Measurements from ENCODE around the gene ADORA2A. TPM values are rescaled to one million over a fixed set of nuclear protein-coding genes. Genes with fewer than 3 reads are reported as not detected.

Gene ADORA2A
- polyA plus RNA-seq, 2 of the 4 experiments (the other 2 are of a cell fraction): 0.48 to 1.8 TPM

GRCh38 chr22:24453853-24454252 lies 26.5 kb downstream of the ADORA2A start:
- ChIA-PET POLR2A (no interaction called here), CTCF (no interaction called here)
- H3K27ac ChIP-seq: no peak overlapping the region
- no peak for ATAC-seq
- no peak overlapping the region for H3K4me3 ChIP-seq
- TF ChIP-seq NFE2L2 (conservative IDR thresholded peaks at IDR 0.05; ENCODE audit: low read length) (peak; percentile 41; the same call in 1 of the 2 replicates), USF2 (IDR thresholded peaks at IDR 0.05) (no peak)
- 19% methylated on average over 1 of the region's 1 CpG for WGBS (ENCODE audit: missing lambda C conversion rate)
- no peak for FAIRE-seq
- H3K9me3 ChIP-seq: no peaks in the 10 kb centered on the region; the same call in 2 of the 3 replicates
- DNase-seq (ENCODE audit: low read depth in 1 of 2, low spot score in 1 of 2): no peak
- H3K4me1 ChIP-seq: no peaks in the 10 kb centered on the region
- no peak overlapping the region for H3K4me2 ChIP-seq

GRCh38 chr22:24455039-24455438 lies 27.6 kb downstream of the ADORA2A start:
- no peak for FAIRE-seq
- H3K9me3 ChIP-seq: no peaks in the 10 kb centered on the region; the same call in 2 of the 3 replicates
- no peak; a peak in 1 of 6 replicates for ATAC-seq
- H3K4me3 ChIP-seq: no peak overlapping the region
- H3K4me2 ChIP-seq: no peak overlapping the region
- DNase-seq (ENCODE audit: low read depth in 1 of 2, low spot score in 1 of 2): no peak
- CTCF ChIA-PET: interaction anchor here (0.8 to 2.0 kb wide), 2 partner anchors 11 to 47 kb away, joined by 3 to 7 read pairs; no protein-coding TSS in a partner anchor
- no peaks in the 10 kb centered on the region for H3K4me1 ChIP-seq
- POLR2A ChIA-PET: no interaction called here
- 75% methylated on average over 3 of the region's 4 CpGs for WGBS (ENCODE audit: missing lambda C conversion rate)
- no peak for TF ChIP-seq HOXB13 (CRISPR knock-in tag; IDR thresholded peaks at IDR 0.05; ENCODE audit: low read depth)
- TF ChIP-seq CBX8 (IDR thresholded peaks at IDR 0.05): no peak
- TF ChIP-seq MYC (IDR thresholded peaks at IDR 0.05; ENCODE audit: borderline replicate concordance, low read length): no peak
- no peak for TF ChIP-seq CHD4 (IDR thresholded peaks at IDR 0.05; ENCODE audit: borderline replicate concordance)
- H3K27ac ChIP-seq: no peak overlapping the region

GRCh38 chr22:24455751-24456426 lies 28.5 kb downstream of the ADORA2A start:
- ChIA-PET CTCF (interaction anchor here (0.8 to 2.0 kb wide), 2 partner anchors 10 to 46 kb away, joined by 3 to 7 read pairs; no protein-coding TSS in a partner anchor), POLR2A (no interaction called here)
- Histone ChIP-seq H3K27ac (no peak overlapping the region), H3K4me1 (no peaks in the 10 kb centered on the region), H3K9me3 (no peaks in the 10 kb centered on the region; the same call in 2 of the 3 replicates), H3K4me3 (no peak overlapping the region), H3K4me2 (no peak overlapping the region)
- no peak for DNase-seq (ENCODE audit: low read depth in 1 of 2, low spot score in 1 of 2)
- no peak for ATAC-seq
- FAIRE-seq: no peak
- TF ChIP-seq HOXB5 (CRISPR knock-in tag; IDR thresholded peaks at IDR 0.05): no peak
- TF ChIP-seq TFCP2L1 (CRISPR knock-in tag; IDR thresholded peaks at IDR 0.05): no peak
- no peak for TF ChIP-seq RNF2 (IDR thresholded peaks at IDR 0.05; ENCODE audit: borderline replicate concordance, low read depth)
- TF ChIP-seq FOXS1 (CRISPR knock-in tag; IDR thresholded peaks at IDR 0.05): no peak
- no peak for TF ChIP-seq EHMT2 (IDR thresholded peaks at IDR 0.05; ENCODE audit: low read depth)
- no peak for TF ChIP-seq TP53 (CRISPR knock-in tag; IDR thresholded peaks at IDR 0.05)
- TF ChIP-seq PHF8 (IDR thresholded peaks at IDR 0.05; ENCODE audit: borderline replicate concordance, low read depth): no peak
- TF ChIP-seq POLR2A (IDR thresholded peaks at IDR 0.05; ENCODE audit: low read length): no peak
- no peak for TF ChIP-seq NR3C1 (IDR thresholded peaks at IDR 0.05)
- TF ChIP-seq HMGXB4 (CRISPR knock-in tag; IDR thresholded peaks at IDR 0.05; ENCODE audit: borderline replicate concordance): no peak
- no peak for TF ChIP-seq CEBPB (IDR thresholded peaks at IDR 0.05)
- TF ChIP-seq JUN (IDR thresholded peaks at IDR 0.05): no peak
- TF ChIP-seq KDM1A (IDR thresholded peaks at IDR 0.05; ENCODE audit: low read depth): no peak
- no peak for TF ChIP-seq KDM5A (IDR thresholded peaks at IDR 0.05)
- TF ChIP-seq RFX5 (IDR thresholded peaks at IDR 0.05): no peak
- no peak for TF ChIP-seq ELK1 (IDR thresholded peaks at IDR 0.05; ENCODE audit: low read depth, low read length)
- WGBS (ENCODE audit: missing lambda C conversion rate): 61% methylated on average over 9 of the region's 9 CpGs

Measured in A549 (cell line).